Measurements from ENCODE around the gene DUSP3. TPM values are rescaled to one million over a fixed set of nuclear protein-coding genes. Genes with fewer than 3 reads are reported as not detected.
A peak's percentile ranks its signal among the peaks of the same experiment; 100 is the strongest.

Gene DUSP3
- total RNA-seq, 3 donors from 2014 or later, result 46.9 to 123 (median 62.9) TPM

- intact Hi-C loops (cut with DNase I, micrococcal nuclease), result no loop called here
- no peaks in the 10 kb centered on the region for H3K9me3 ChIP-seq
- TF ChIP-seq CTCF (IDR thresholded peaks at IDR 0.05), result no peak
- DNase-seq, result peak in 1 of 3 donors; percentile 21
- ATAC-seq, result no peak
- peaks cover 7% of the 10 kb centered on the region for H3K4me1 ChIP-seq (ENCODE audit: low read depth)
- peaks cover 3% of the 10 kb centered on the region for H3K36me3 ChIP-seq (ENCODE audit: low read depth)
- H3K4me3 ChIP-seq, result no peak overlapping the region
Observed at GRCh38 chr17:43768943-43769342, 9.8 kb downstream of the DUSP3 start.

GRCh38 chr17:43768382-43768781 is 10.4 kb downstream of the DUSP3 start:
- intact Hi-C loops (cut with DNase I, micrococcal nuclease), result no loop called here

DNA sequence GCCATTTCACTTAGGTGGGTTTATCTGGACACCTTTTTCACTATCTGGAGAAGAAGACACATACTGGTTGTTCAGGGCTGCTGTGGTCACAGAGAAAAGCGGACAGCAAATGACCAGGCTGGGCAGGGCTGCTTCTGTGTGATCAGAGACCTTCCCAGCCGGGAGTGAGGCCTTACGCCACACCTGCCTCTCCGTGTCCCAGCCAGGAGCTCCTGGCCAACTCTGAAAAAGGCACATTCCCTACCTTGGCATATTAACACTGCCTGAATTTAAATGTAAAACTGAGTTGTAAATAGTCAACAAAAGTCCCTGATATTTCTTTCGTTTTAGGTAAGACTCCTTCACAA is 11.1 kb downstream of the DUSP3 start:
- TF ChIP-seq CTCF (IDR thresholded peaks at IDR 0.05), result no peak
- no peak overlapping the region for H3K4me3 ChIP-seq
- intact Hi-C loops (cut with DNase I, micrococcal nuclease), result no loop called here
- peaks cover 2% of the 10 kb centered on the region for H3K36me3 ChIP-seq (ENCODE audit: low read depth)
- peak in 1 of 3 donors; percentile 12 for DNase-seq
- ATAC-seq, result no peak
- H3K9me3 ChIP-seq, result no peaks in the 10 kb centered on the region
- H3K4me1 ChIP-seq (ENCODE audit: low read depth), result no peaks in the 10 kb centered on the region

More at GRCh38 chr17:43768382-43768781, 10.4 kb downstream of the DUSP3 start:
- peak; percentile 88 for ATAC-seq
- Histone ChIP-seq H3K36me3 (ENCODE audit: low read depth) (peaks cover 3% of the 10 kb centered on the region), H3K9me3 (no peaks in the 10 kb centered on the region), H3K4me3 (no peak overlapping the region), H3K4me1 (ENCODE audit: low read depth) (peaks cover 7% of the 10 kb centered on the region)
- DNase-seq, result peak; percentile 62 to 76 (median 66)
- TF ChIP-seq CTCF (IDR thresholded peaks at IDR 0.05), result no peak

- ATAC-seq (no peak), DNase-seq (peak in 1 of 3 donors; percentile 15)
- no peaks in the 10 kb centered on the region for H3K36me3 ChIP-seq (ENCODE audit: low read depth)
- H3K4me1 ChIP-seq (ENCODE audit: low read depth), result no peaks in the 10 kb centered on the region
- intact Hi-C loops (cut with DNase I, micrococcal nuclease), result no loop called here
- no peak for TF ChIP-seq CTCF (IDR thresholded peaks at IDR 0.05)
- H3K9me3 ChIP-seq, result no peaks in the 10 kb centered on the region
- H3K4me3 ChIP-seq, result no peak overlapping the region
Observed at GRCh38 chr17:43767053-43767712, 11.6 kb downstream of the DUSP3 start.

DNA sequence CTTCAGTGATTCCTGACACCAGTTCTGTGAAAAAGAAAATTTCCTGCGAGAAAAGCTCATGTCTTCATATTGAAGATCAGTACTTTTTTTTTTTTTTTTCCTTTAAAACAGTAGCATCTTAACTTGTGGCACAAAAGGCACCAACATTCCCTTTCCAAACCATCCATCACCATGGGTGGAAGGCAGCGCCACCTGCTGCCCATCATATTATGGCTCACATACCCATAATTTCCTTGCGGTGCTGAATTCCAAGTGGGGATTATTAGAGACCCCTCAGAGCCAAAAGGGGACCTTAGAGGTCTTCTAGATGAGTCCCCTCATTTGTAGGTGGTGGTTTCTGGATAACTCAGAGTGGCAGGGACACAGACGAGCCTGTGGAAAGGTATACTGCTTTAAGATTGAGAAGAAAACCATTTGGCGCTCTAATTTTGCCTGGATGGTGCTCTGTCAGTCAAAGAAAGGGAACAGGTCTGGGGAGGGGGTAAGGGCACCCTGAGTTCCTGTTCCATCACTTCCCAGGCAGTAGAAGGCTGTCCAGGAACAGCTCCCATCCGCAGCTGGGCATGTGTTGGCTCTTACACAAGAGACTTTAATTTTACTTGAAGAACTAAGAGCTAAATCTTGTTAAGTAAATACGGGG is 12.2 kb downstream of the DUSP3 start:
- peak; percentile 66 for TF ChIP-seq CTCF (IDR thresholded peaks at IDR 0.05)
- Histone ChIP-seq H3K9me3 (no peaks in the 10 kb centered on the region), H3K4me3 (no peak overlapping the region), H3K4me1 (ENCODE audit: low read depth) (no peaks in the 10 kb centered on the region), H3K36me3 (ENCODE audit: low read depth) (no peaks in the 10 kb centered on the region)
- intact Hi-C loops (cut with DNase I, micrococcal nuclease), result no loop called here
- peak in 2 of 3 donors; percentile 50 to 83 for DNase-seq
- no peak for ATAC-seq

Measured in mucosa of descending colon (tissue), 3 donors.